ENCODE results near the gene LCLAT1. TPM values are rescaled to one million over a fixed set of nuclear protein-coding genes. Genes with fewer than 3 reads are reported as not detected.
"Not testable (repeated sequence)": the region's sequence is repeated elsewhere in the genome, so short reads cannot be mapped to it uniquely, and the experiment has no call there.

Gene LCLAT1
- polyA plus RNA-seq, 1 experiment: 25.2 TPM

DNA sequence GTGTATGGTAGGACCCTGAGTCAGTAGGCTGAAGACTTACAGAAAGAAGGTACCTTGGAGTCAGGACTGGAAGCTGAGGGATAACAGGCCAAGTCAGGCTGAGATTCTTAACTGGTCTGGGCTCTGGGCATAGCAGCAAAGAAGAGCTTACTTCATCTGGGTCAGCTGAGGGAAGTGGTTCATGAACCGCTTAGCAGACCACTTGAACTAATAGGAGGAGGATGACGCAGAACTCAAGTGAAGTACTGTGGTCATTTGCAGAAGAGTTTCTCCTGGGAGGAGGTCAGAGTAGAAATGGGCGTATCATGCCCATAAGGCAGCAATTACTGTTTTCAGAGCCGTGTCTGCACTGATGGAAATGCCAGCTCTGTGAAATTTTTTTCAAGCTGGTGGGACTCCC, 164.5 kb downstream of the LCLAT1 start:
- no peak overlapping the region for H3K27ac ChIP-seq (ENCODE audit: low read depth, low read length)
- ChIA-PET CTCF (interaction anchor here (0.9 to 1.8 kb wide), 4 partner anchors 95 to 447 kb away, joined by 3 to 7 read pairs (median 4); no protein-coding TSS in a partner anchor), POLR2A (interaction anchor here (0.9 to 1.6 kb wide), 3 partner anchors 44 to 311 kb away, joined by 3 to 4 read pairs (median 3); no protein-coding TSS in a partner anchor)
- no peaks in the 10 kb centered on the region for H3K27me3 ChIP-seq (ENCODE audit: control insufficient read depth, insufficient read depth, low read length)
- TF ChIP-seq, protein P1, sequence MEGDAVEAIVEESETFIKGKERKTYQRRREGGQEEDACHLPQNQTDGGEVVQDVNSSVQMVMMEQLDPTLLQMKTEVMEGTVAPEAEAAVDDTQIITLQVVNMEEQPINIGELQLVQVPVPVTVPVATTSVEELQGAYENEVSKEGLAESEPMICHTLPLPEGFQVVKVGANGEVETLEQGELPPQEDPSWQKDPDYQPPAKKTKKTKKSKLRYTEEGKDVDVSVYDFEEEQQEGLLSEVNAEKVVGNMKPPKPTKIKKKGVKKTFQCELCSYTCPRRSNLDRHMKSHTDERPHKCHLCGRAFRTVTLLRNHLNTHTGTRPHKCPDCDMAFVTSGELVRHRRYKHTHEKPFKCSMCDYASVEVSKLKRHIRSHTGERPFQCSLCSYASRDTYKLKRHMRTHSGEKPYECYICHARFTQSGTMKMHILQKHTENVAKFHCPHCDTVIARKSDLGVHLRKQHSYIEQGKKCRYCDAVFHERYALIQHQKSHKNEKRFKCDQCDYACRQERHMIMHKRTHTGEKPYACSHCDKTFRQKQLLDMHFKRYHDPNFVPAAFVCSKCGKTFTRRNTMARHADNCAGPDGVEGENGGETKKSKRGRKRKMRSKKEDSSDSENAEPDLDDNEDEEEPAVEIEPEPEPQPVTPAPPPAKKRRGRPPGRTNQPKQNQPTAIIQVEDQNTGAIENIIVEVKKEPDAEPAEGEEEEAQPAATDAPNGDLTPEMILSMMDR (IDR thresholded peaks at IDR 0.05; ENCODE audit: low read depth, low read length): no peak
- no peak for DNase-seq (ENCODE audit: low read depth, low spot score)
- H3K4me3 ChIP-seq (ENCODE audit: low read depth, low read length): no peak overlapping the region
- H3K9me3 ChIP-seq (ENCODE audit: control insufficient read depth, insufficient read depth, low read length): no peaks in the 10 kb centered on the region

DNA sequence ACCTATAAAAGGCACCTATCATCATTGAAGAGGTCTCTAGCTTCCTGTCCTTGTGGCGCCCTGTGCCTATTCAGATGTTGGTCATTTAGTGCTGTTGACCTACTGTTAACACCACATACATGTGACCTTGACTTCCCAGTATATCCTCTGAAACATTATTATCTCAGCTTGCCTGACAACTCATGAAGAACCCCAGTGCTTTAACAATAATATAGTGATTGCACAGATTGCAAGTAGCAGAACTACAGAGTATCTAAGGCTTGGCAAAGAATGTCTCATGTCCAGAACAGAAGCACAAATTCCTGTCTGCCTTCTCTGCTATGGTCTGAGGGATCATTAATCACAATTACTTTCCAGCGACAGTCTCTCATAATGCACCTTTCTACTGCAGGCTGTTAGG, 165.3 kb downstream of the LCLAT1 start:
- no peak for DNase-seq (ENCODE audit: low read depth, low spot score)

DNA sequence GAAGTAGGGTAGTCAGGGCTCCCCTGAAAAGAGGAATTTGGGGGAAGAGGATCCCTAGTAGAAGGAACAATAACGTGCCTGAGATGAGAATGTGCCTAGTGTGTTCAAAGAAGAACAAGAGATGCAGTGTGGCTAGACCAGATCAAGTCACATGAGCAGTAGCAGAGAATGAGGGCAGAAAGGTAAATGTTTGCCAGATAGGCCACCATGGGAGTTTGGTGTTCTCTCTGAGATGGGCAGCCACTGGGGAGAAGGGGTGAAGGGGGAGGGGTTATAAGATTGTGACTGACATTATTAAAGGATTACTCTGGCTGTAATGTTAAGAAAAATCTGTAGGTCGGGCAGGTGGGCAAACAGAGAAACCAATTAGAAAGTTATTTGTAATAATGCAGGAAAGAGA, 166.0 kb downstream of the LCLAT1 start:
- CTCF ChIA-PET: interaction anchor here (1.2 to 1.8 kb wide), 2 partner anchors 94 to 98 kb away, joined by 3 to 7 read pairs; no protein-coding TSS in a partner anchor
- no peak overlapping the region for H3K27ac ChIP-seq (ENCODE audit: low read depth, low read length)
- POLR2A ChIA-PET: no interaction called here
- no peak overlapping the region for H3K4me3 ChIP-seq (ENCODE audit: low read depth, low read length)
- no peaks in the 10 kb centered on the region for H3K27me3 ChIP-seq (ENCODE audit: control insufficient read depth, insufficient read depth, low read length)
- H3K9me3 ChIP-seq (ENCODE audit: control insufficient read depth, insufficient read depth, low read length): no peaks in the 10 kb centered on the region
- TF ChIP-seq, protein P1 (IDR thresholded peaks at IDR 0.05; ENCODE audit: low read depth, low read length): no peak
- no peak for DNase-seq (ENCODE audit: low read depth, low spot score)

More for the DNA sequence above, 165.3 kb downstream of the LCLAT1 start:
- no peak overlapping the region for H3K27ac ChIP-seq (ENCODE audit: low read depth, low read length)
- POLR2A ChIA-PET: interaction anchor here (0.9 to 1.6 kb wide), 2 partner anchors 244 to 312 kb away, joined by 3 to 4 read pairs; no protein-coding TSS in a partner anchor
- CTCF ChIA-PET: interaction anchor here (1.0 to 1.8 kb wide), 3 partner anchors 95 to 447 kb away, joined by 3 to 7 read pairs (median 4); no protein-coding TSS in a partner anchor
- no peaks in the 10 kb centered on the region for H3K9me3 ChIP-seq (ENCODE audit: control insufficient read depth, insufficient read depth, low read length)
- H3K27me3 ChIP-seq (ENCODE audit: control insufficient read depth, insufficient read depth, low read length): no peaks in the 10 kb centered on the region
- TF ChIP-seq, protein P1 (IDR thresholded peaks at IDR 0.05; ENCODE audit: low read depth, low read length): no peak
- no peak overlapping the region for H3K4me3 ChIP-seq (ENCODE audit: low read depth, low read length)

DNA sequence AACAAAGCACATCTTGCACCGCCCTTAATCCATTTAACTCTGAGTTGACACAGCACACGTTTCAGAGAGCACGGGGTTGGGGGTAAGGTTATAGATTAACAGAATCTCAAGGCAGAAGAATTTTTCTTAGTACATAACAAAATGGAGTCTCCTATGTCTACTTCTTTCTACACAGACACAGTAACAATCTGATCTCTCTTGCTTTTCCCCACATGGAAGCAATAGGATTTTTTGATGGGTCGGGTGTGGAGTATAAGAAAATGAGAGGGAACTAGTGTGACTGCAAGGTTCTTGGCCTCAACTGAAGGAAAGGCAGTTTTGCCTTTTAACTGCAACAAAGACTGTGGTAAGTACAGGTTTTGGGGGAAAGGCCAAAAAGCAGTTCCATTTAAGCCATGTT, 167.2 kb downstream of the LCLAT1 start:
- H3K27ac ChIP-seq (ENCODE audit: low read depth, low read length); DNase-seq (ENCODE audit: low read depth, low spot score); POLR2A ChIA-PET; H3K27me3 ChIP-seq (ENCODE audit: control insufficient read depth, insufficient read depth, low read length); H3K9me3 ChIP-seq (ENCODE audit: control insufficient read depth, insufficient read depth, low read length); H3K4me3 ChIP-seq (ENCODE audit: low read depth, low read length): not testable (repeated sequence)
- CTCF ChIA-PET: interaction anchor here (0.6 to 1.5 kb wide), 2 partner anchors 23 to 406 kb away, joined by 3 to 4 read pairs; no protein-coding TSS in a partner anchor

DNA sequence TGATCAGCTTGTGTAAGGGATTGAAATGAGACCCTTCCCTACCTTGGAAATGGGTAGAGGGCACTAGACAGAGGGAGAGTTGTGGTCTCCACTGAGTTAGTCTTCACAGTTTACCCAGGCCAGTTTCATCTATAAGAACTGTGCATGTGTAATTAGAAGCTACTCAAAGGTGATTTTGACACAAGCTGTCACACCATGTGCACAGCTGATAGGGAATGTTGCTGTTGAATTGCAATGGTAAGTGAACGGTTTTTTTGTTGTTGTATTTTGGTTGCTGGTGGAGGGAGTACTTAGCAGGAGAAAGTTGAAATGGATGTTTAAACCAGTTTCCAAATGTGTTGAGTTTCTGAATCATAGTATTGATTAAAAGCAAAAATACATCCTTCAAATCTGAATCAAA, 168.9 kb downstream of the LCLAT1 start:
- no peak for DNase-seq (ENCODE audit: low read depth, low spot score)
- ChIA-PET CTCF (interaction anchor here (1.5 to 1.6 kb wide), 2 partner anchors 407 to 451 kb away, joined by 4 to 5 read pairs; no protein-coding TSS in a partner anchor), POLR2A (no interaction called here)
- Histone ChIP-seq H3K4me3 (ENCODE audit: low read depth, low read length) (no peak overlapping the region), H3K27ac (ENCODE audit: low read depth, low read length) (no peak overlapping the region), H3K9me3 (ENCODE audit: control insufficient read depth, insufficient read depth, low read length) (no peaks in the 10 kb centered on the region), H3K27me3 (ENCODE audit: control insufficient read depth, insufficient read depth, low read length) (no peaks in the 10 kb centered on the region)
- TF ChIP-seq, protein P1 (IDR thresholded peaks at IDR 0.05; ENCODE audit: low read depth, low read length): no peak
